GM18873 (cell line): ENCODE results near the gene PPHLN1.
"Not testable (repeated sequence)": the region's sequence is repeated elsewhere in the genome, so short reads cannot be mapped to it uniquely, and the experiment has no call there.

Source experiments
- ATAC-seq: cut with Tn5 transposase; IDR thresholded peaks from one replicate; pipeline ENCODE4 v1.9.1; 2021; ENCODE audit warnings: mild to moderate bottlenecking, moderate library complexity, moderate number of reproducible peaks; ENCODE audit not compliant: unreplicated experiment, low FRiP score

Gene PPHLN1

GRCh38 chr12:42364692-42365091 lies 38.7 kb downstream of the PPHLN1 start:
- ATAC-seq = no peak

GRCh38 chr12:42365486-42365885 lies 39.5 kb downstream of the PPHLN1 start:
- ATAC-seq = no peak

GRCh38 chr12:42370013-42370412 lies 44.0 kb downstream of the PPHLN1 start:
- no peak for ATAC-seq

- peak; percentile 89 for ATAC-seq
Measured at GRCh38 chr12:42372154-42372791, 46.3 kb downstream of the PPHLN1 start.

- ATAC-seq = no peak
Measured at GRCh38 chr12:42373669-42374068, 47.7 kb downstream of the PPHLN1 start.

GRCh38 chr12:42380733-42381132 lies 54.8 kb downstream of the PPHLN1 start:
- ATAC-seq = no peak

GRCh38 chr12:42382013-42382696 lies 56.2 kb downstream of the PPHLN1 start:
- ATAC-seq = no peak

- no peak for ATAC-seq
Measured at GRCh38 chr12:42385326-42385841, 59.4 kb downstream of the PPHLN1 start.

- ATAC-seq = no peak
Measured at GRCh38 chr12:42386308-42386707, 60.3 kb downstream of the PPHLN1 start.

GRCh38 chr12:42388086-42388485 lies 62.1 kb downstream of the PPHLN1 start:
- not testable (repeated sequence) for ATAC-seq

- no peak for ATAC-seq
Measured at GRCh38 chr12:42394429-42394828, 68.5 kb downstream of the PPHLN1 start.

- no peak for ATAC-seq
Measured at GRCh38 chr12:42396473-42397259, 70.7 kb downstream of the PPHLN1 start.

- ATAC-seq = no peak
Measured at GRCh38 chr12:42402821-42403411, 76.9 kb downstream of the PPHLN1 start.

- no peak for ATAC-seq
Measured at GRCh38 chr12:42407306-42407705, 81.3 kb downstream of the PPHLN1 start.

- no peak for ATAC-seq
Measured at GRCh38 chr12:42409471-42409870, 83.5 kb downstream of the PPHLN1 start.

- ATAC-seq = no peak
Measured at GRCh38 chr12:42410340-42410739, 84.4 kb downstream of the PPHLN1 start.

- no peak for ATAC-seq
Measured at GRCh38 chr12:42420395-42420794, 94.4 kb downstream of the PPHLN1 start.

GRCh38 chr12:42421844-42422779 lies 96.1 kb downstream of the PPHLN1 start:
- ATAC-seq = peak; percentile 95

GRCh38 chr12:42422785-42423184 lies 96.8 kb downstream of the PPHLN1 start:
- no peak for ATAC-seq

GRCh38 chr12:42426746-42427145 lies 100.8 kb downstream of the PPHLN1 start:
- no peak for ATAC-seq
